ENCODE results near the gene PTPRD. TPM values are rescaled to one million over a fixed set of nuclear protein-coding genes. Genes with fewer than 3 reads are reported as not detected.

The PTPRD gene
- total and polyA plus RNA-seq, 2 of the 4 experiments (the other 2 are of a cell fraction), result 0.07 to 0.18 TPM

DNA sequence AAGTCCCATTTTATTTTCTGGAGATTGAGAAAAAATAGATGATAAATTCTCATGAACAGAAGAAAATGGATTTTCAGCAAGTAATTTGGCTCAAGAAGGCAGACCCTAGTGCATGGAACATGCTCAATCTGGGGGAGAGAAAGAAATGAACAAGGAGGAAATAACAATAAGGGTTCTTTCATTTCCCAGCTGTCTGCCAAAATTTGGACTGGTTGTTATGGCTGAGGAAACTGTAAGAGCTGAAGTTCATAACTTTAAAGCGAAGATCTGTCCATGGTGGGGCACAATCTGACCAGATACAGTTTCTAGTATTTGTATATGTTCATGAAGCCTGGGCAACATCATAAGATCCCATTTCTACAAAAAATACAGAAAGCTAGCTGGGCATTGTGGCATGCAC is 1426.7 kb downstream of the PTPRD start:
- no peak overlapping the region for H2AK9ac ChIP-seq (replicated peaks; ENCODE audit: low read depth, low read length, poor library complexity)
- no peak overlapping the region for H3K4ac ChIP-seq (ENCODE audit: low read depth, low read length)
- WGBS, 2 experiments (ENCODE audit: extremely low coverage in 2 of 2, insufficient read length in 1 of 2), result no CpG with 5 or more reads among the region's 1 CpG
- no peaks in the 10 kb centered on the region for H3K4me1 ChIP-seq (ENCODE audit: control insufficient read depth, insufficient read depth, low read length)
- ATAC-seq (ENCODE audit: low read depth), result no peak
- H2AK5ac ChIP-seq (ENCODE audit: low read depth, low read length), result no peak overlapping the region
- H3K9me1 ChIP-seq (ENCODE audit: insufficient read depth, low read length), result no peaks in the 10 kb centered on the region
- no peaks in the 10 kb centered on the region for H3K27me3 ChIP-seq (ENCODE audit: control insufficient read depth, insufficient read depth, low read length)
- no peak overlapping the region for H4K8ac ChIP-seq (ENCODE audit: low read depth in 2 of 2, low read length in 2 of 2)
- no peak overlapping the region for H2AFZ ChIP-seq (replicated peaks; ENCODE audit: low read length, poor library complexity)
- dilution Hi-C loops (cut with HindIII; ENCODE audit: low sequenced_read_pairs, unreplicated experiment), result no loop called here
- H3K27ac ChIP-seq (ENCODE audit: insufficient read depth, low read length), result no peak overlapping the region
- no peak overlapping the region for H2BK5ac ChIP-seq (ENCODE audit: low read depth, low read length, poor library complexity, severe bottlenecking)
- H3K9me3 ChIP-seq (ENCODE audit: control insufficient read depth, insufficient read depth, low read length), result peaks cover 1% of the 10 kb centered on the region; the same call in 1 of the 2 replicates
- no peaks in the 10 kb centered on the region for H3K36me3 ChIP-seq (ENCODE audit: control insufficient read depth, insufficient read depth, low read length)
- H3K4me2 ChIP-seq (ENCODE audit: low read depth, low read length), result no peak overlapping the region
- in situ Hi-C loops (cut with MboI; ENCODE audit: low sequenced_read_pairs), result no loop called here
- no peak overlapping the region for H3K4me3 ChIP-seq (ENCODE audit: insufficient read depth, low read depth, low read length)
- BruUV-seq (replicated peaks), result no TSS peak
- ChIA-PET POLR2A (ENCODE audit: unreplicated experiment) (no interaction called here), CTCF (no interaction called here)
- no peak overlapping the region for H3K14ac ChIP-seq (replicated peaks; ENCODE audit: low read depth, low read length)
- no peak overlapping the region for H3K56ac ChIP-seq (ENCODE audit: extremely low read depth, insufficient read depth, low read length)
- H4K20me1 ChIP-seq (ENCODE audit: insufficient read depth, low read length), result no peaks in the 10 kb centered on the region
- no peaks in the 10 kb centered on the region for H3K79me1 ChIP-seq (ENCODE audit: low read depth in 1 of 2, low read length in 2 of 2)
- H3K18ac ChIP-seq (ENCODE audit: low read depth, low read length), result no peak overlapping the region
- TF ChIP-seq RCOR1 (IDR thresholded peaks at IDR 0.05; ENCODE audit: insufficient replicate concordance, low read length) (no peak), BHLHE40 (IDR thresholded peaks at IDR 0.05; ENCODE audit: low read depth, low read length) (no peak), MAFK (IDR thresholded peaks at IDR 0.05; ENCODE audit: low read depth, low read length) (no peak), FOS (IDR thresholded peaks at IDR 0.05; ENCODE audit: low read depth, low read length) (no peak), CHD1 (IDR thresholded peaks at IDR 0.05; ENCODE audit: low read depth, low read length) (no peak), RAD21 (IDR thresholded peaks at IDR 0.05; ENCODE audit: low read length) (no peak), RFX5 (IDR thresholded peaks at IDR 0.05; ENCODE audit: low read depth, low read length) (no peak), POLR2A (IDR thresholded peaks at IDR 0.05; ENCODE audit: low read depth, low read length) (no peak), NFE2L2 (IDR thresholded peaks at IDR 0.05; ENCODE audit: low read depth, low read length) (no peak), CEBPB (IDR thresholded peaks at IDR 0.05; ENCODE audit: low read depth, low read length) (no peak), MXI1 (IDR thresholded peaks at IDR 0.05; ENCODE audit: borderline replicate concordance, low read depth, low read length) (no peak), MAZ (IDR thresholded peaks at IDR 0.05; ENCODE audit: borderline replicate concordance, low read depth, low read length) (no peak), SMC3 (IDR thresholded peaks at IDR 0.05; ENCODE audit: low read depth, low read length) (no peak)
- TF ChIP-seq, protein P1, sequence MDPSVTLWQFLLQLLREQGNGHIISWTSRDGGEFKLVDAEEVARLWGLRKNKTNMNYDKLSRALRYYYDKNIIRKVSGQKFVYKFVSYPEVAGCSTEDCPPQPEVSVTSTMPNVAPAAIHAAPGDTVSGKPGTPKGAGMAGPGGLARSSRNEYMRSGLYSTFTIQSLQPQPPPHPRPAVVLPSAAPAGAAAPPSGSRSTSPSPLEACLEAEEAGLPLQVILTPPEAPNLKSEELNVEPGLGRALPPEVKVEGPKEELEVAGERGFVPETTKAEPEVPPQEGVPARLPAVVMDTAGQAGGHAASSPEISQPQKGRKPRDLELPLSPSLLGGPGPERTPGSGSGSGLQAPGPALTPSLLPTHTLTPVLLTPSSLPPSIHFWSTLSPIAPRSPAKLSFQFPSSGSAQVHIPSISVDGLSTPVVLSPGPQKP (IDR thresholded peaks at IDR 0.05; ENCODE audit: borderline replicate concordance, low read depth, low read length), result no peak
- TF ChIP-seq, protein P2, sequence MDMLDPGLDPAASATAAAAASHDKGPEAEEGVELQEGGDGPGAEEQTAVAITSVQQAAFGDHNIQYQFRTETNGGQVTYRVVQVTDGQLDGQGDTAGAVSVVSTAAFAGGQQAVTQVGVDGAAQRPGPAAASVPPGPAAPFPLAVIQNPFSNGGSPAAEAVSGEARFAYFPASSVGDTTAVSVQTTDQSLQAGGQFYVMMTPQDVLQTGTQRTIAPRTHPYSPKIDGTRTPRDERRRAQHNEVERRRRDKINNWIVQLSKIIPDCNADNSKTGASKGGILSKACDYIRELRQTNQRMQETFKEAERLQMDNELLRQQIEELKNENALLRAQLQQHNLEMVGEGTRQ (IDR thresholded peaks at IDR 0.05; ENCODE audit: low read depth, low read length), result no peak
- TF ChIP-seq, protein P3, sequence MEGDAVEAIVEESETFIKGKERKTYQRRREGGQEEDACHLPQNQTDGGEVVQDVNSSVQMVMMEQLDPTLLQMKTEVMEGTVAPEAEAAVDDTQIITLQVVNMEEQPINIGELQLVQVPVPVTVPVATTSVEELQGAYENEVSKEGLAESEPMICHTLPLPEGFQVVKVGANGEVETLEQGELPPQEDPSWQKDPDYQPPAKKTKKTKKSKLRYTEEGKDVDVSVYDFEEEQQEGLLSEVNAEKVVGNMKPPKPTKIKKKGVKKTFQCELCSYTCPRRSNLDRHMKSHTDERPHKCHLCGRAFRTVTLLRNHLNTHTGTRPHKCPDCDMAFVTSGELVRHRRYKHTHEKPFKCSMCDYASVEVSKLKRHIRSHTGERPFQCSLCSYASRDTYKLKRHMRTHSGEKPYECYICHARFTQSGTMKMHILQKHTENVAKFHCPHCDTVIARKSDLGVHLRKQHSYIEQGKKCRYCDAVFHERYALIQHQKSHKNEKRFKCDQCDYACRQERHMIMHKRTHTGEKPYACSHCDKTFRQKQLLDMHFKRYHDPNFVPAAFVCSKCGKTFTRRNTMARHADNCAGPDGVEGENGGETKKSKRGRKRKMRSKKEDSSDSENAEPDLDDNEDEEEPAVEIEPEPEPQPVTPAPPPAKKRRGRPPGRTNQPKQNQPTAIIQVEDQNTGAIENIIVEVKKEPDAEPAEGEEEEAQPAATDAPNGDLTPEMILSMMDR (conservative IDR thresholded peaks at IDR 0.05; ENCODE audit: low read depth, low read length), result no peak
- H2BK120ac ChIP-seq (ENCODE audit: low read depth, low read length), result no peak overlapping the region
- intact Hi-C loops (cut with micrococcal nuclease), result no loop called here
- H3K9ac ChIP-seq (ENCODE audit: low read depth, low read length), result no peak overlapping the region
- H4K5ac ChIP-seq (ENCODE audit: low read depth, low read length), result no peak overlapping the region
- no peak overlapping the region for H2BK20ac ChIP-seq (ENCODE audit: low read depth, low read length)
- H4K91ac ChIP-seq (ENCODE audit: insufficient read depth, low read depth, low read length), result no peak overlapping the region
- DNase-seq, result no peak
- H3K23ac ChIP-seq (ENCODE audit: low read depth, low read length), result no peak overlapping the region
- no peak overlapping the region for H2BK15ac ChIP-seq (ENCODE audit: low read depth, low read length)
